Karpas-422 (cell line): ENCODE measurements around the gene SNX17. TPM values are rescaled to one million over a fixed set of nuclear protein-coding genes. Genes with fewer than 3 reads are reported as not detected.
A peak's percentile ranks its signal among the peaks of the same experiment; 100 is the strongest.

Source experiments
- DNase-seq: peaks from one replicate; pipeline ENCODE4 v3.0.0-alpha.2; 2015
- H2AFZ ChIP-seq: fragments of 200-600 bp; sonication (generic); 2 replicates; pipeline ENCODE4 v1.6.1; 2014; ENCODE audit warnings: antibody characterized with exemption, low read length, mixed read lengths
- H3K27ac ChIP-seq: fragments of 200-600 bp; sonication (generic); 2 replicates; pipeline ENCODE4 v1.5.1; 2014; ENCODE audit warnings: mild to moderate bottlenecking, low read length, moderate library complexity
- H3K27me3 ChIP-seq: fragments of 200-600 bp; sonication (generic); 2 replicates; pipeline ENCODE4 v1.6.1; 2014; ENCODE audit warnings: low read length, mixed read lengths
- H3K36me3 ChIP-seq: fragments of 200-600 bp; sonication (generic); 2 replicates; pipeline ENCODE4 v1.6.1; 2014; ENCODE audit warnings: low read length, mixed read lengths; ENCODE audit not compliant: insufficient read depth
- H3K4me1 ChIP-seq: fragments of 200-600 bp; sonication (generic); 2 replicates; pipeline ENCODE4 v1.6.1; 2014; ENCODE audit warnings: mild to moderate bottlenecking, low read length, mixed read lengths
- H3K4me2 ChIP-seq: fragments of 200-600 bp; sonication (generic); 2 replicates; pipeline ENCODE4 v1.6.1; 2014; ENCODE audit warnings: low read length, low read depth, mild to moderate bottlenecking; ENCODE audit not compliant: poor library complexity, severe bottlenecking
- H3K4me3 ChIP-seq: fragments of 200-600 bp; sonication (generic); 2 replicates; pipeline ENCODE4 v1.5.1; 2014; ENCODE audit warnings: mild to moderate bottlenecking, antibody characterized with exemption, low read length, mixed read lengths
- H3K79me2 ChIP-seq: fragments of 200-600 bp; sonication (generic); 2 replicates; pipeline ENCODE4 v1.6.1; 2014; ENCODE audit warnings: mild to moderate bottlenecking, low read length, mixed read lengths
- H3K9ac ChIP-seq: fragments of 200-600 bp; sonication (generic); 2 replicates; pipeline ENCODE4 v1.6.0; 2014; ENCODE audit warnings: low read length
- H3K9me2 ChIP-seq: fragments of 200-600 bp; sonication (generic), shearing (Covaris generic); replicated peaks from 2 replicates; pipeline ENCODE4 v1.6.0; 2014; ENCODE audit warnings: mild to moderate bottlenecking, low read length, moderate library complexity; ENCODE audit not compliant: insufficient read depth
- H3K9me3 ChIP-seq: fragments of 300-700, 200-600 bp; sonication (generic); 2 replicates; pipeline ENCODE4 v1.6.1; 2014; ENCODE audit warnings: low read length, mixed read lengths
- H4K20me1 ChIP-seq: fragments of 200-600 bp; sonication (generic); 2 replicates; pipeline ENCODE4 v1.6.1; 2014; ENCODE audit warnings: mild to moderate bottlenecking, antibody characterized with exemption, low read length, low read depth; ENCODE audit not compliant: insufficient read depth
- total RNA-seq: library from RNA; depleted of rRNA; stranded (reverse); fragments of >200 nt; shearing (Covaris generic); gene quantifications from 2 replicates; pipeline ENCODE4 v1.2.3, GENCODE V29; 2014; ENCODE audit warnings: low replicate concordance

SNX17 gene
- total RNA-seq, 1 experiment from 2014 or later, result 77.4 TPM

DNA sequence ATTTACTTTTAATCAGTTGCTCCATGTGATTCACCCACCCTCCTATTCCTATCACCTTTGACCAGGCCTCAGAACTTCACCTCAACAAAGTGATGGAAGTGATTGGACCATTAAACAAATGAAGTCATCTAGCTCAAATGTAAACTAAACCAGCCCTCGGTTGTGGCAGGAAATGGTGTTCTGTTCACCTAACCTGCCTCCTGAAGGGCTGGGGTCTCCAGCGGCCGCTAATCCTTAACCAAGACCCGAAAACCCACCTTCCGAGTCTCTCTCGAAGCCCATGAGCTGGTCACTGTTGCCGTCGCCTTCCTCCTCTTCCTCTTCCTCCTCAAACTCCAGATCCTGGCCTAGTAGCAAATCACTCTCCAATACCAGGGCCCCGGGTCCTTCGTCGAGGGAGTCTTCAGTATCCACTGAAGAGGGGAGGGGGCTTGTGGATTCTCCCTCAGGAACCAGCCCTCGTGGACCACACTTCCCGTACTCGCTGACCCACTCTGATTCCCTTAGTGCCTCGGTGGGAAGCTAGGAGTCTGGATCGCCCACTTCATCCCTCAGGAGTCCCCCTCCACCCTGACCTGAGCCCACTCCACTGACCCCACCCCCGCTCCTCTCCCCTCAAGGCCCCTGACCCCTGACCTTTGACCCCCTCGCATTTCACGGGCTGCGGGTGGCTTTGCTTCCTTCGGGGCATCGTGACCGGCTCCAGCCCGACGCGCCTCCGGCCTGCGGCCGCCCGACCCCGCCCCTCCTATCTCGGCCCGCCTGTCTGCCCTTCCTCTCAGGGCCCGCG is 9.6 kb downstream of the SNX17 start:
- DNase-seq, result no peak
- H3K27ac ChIP-seq, result peak overlapping the region; percentile 26
- no peaks in the 10 kb centered on the region for H3K9me3 ChIP-seq
- peak overlapping the region; percentile 80 for H3K9ac ChIP-seq
- no peak overlapping the region for H2AFZ ChIP-seq
- H3K4me2 ChIP-seq, result peak overlapping the region; percentile 66
- H3K4me3 ChIP-seq, result peak overlapping the region; percentile 75
- H3K4me1 ChIP-seq, result peaks cover 20% of the 10 kb centered on the region
- H3K36me3 ChIP-seq, result peaks cover 24% of the 10 kb centered on the region; the same call in 1 of the 2 replicates
- no peaks in the 10 kb centered on the region for H4K20me1 ChIP-seq
- no peaks in the 10 kb centered on the region for H3K9me2 ChIP-seq
- no peaks in the 10 kb centered on the region for H3K27me3 ChIP-seq
- H3K79me2 ChIP-seq, result no peaks in the 10 kb centered on the region

DNA sequence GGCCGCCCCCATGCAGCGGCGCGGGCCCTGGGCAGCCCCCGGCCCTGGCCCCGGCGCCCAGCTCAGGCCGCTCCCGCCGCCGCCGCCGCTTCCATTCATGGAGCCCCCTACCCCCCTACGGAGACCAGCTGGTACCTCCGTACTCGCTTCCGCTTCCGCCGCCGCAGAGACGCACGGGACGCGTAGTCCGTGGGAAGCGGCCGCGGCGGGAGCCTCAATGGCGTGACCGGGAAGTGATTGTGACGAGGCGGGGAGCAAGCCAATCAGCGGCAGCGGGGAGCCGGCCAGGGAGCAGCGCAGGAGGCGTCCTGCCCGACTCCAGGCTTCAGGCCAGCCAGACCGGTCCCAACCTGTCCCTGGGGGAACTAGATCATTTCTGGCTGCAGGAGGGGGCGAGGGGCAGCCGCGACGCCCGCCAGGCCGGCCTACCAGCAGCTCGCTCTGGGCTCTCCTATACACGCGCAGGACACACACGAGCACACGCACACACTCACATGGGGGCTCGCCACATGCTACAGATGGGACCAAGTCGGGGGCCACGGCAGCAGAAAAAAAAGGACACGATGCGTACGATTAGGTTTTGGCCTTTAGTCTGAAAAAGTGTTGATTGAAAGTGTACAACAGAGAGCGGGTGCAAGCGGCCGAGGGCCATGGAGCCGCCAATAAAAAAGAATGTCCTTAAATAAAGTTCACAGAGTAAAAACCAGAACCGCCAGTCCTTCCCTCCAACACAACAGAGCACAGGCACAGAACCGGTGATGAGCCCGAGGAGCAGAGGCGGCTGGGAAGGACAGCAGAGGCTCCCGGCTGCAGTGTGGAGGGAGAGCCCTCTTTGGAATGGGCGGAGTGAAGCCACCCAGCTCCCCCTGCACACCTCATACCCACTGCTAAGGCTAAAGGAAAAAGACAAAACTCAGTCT is 10.5 kb downstream of the SNX17 start, which contains the start of gene ZNF513:
ZNF513 (minus strand) TSS at position 109 of the 920 bp plus-strand sequence. CDS start 208 bp downstream, outside the sequence.
- Histone ChIP-seq H3K4me1 (peaks cover 20% of the 10 kb centered on the region), H3K27me3 (no peaks in the 10 kb centered on the region), H3K27ac (peak within 1 kb of the TSS; percentile 26), H3K36me3 (peaks cover 26% of the 10 kb centered on the region; the same call in 1 of the 2 replicates), H3K79me2 (no peaks in the 10 kb centered on the region), H3K9me3 (no peaks in the 10 kb centered on the region), H3K9me2 (no peaks in the 10 kb centered on the region), H2AFZ (no peak within 1 kb of the TSS), H3K4me3 (peak within 1 kb of the TSS; percentile 75), H3K4me2 (peak within 1 kb of the TSS; percentile 66), H3K9ac (peak within 1 kb of the TSS; percentile 80), H4K20me1 (no peaks in the 10 kb centered on the region)
- DNase-seq, result peak; percentile 95

DNA sequence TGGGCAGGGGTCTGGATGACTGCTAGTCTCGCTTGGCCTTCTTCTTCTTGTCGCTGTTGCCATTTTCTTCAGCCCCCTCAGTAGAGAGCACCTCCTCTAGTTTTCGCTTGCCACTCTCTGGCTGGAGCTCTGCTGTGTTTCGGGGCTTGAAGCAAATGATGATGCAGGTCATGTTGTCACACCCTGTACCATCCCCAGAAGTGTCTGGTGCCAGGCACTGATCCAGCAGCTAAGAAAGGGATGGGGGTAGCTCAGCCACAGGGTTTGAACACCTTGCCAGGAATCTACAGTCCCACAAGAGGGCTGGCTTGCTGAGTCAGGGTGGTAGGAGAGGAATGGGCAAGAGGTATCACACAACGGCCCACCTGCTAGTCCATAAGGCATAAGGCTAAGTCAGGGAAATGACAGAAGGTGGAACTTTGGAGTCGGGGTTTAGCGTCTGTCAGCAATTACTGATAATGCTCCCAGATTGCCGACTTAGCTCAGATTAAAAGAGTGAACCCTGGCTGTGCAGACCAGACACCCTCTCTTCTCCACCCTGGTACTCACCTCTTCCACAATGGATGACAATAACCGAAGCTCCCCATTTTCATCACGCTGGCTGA is 11.3 kb downstream of the SNX17 start:
- no peaks in the 10 kb centered on the region for H4K20me1 ChIP-seq
- no peak for DNase-seq
- no peaks in the 10 kb centered on the region for H3K9me3 ChIP-seq
- no peak overlapping the region for H3K9ac ChIP-seq
- no peak overlapping the region for H3K4me3 ChIP-seq
- H2AFZ ChIP-seq, result no peak overlapping the region
- no peaks in the 10 kb centered on the region for H3K27me3 ChIP-seq
- H3K9me2 ChIP-seq, result no peaks in the 10 kb centered on the region
- no peaks in the 10 kb centered on the region for H3K79me2 ChIP-seq
- no peak overlapping the region for H3K4me2 ChIP-seq
- H3K27ac ChIP-seq, result no peak overlapping the region
- H3K4me1 ChIP-seq, result peaks cover 20% of the 10 kb centered on the region
- H3K36me3 ChIP-seq, result peaks cover 29% of the 10 kb centered on the region; the same call in 1 of the 2 replicates

DNA sequence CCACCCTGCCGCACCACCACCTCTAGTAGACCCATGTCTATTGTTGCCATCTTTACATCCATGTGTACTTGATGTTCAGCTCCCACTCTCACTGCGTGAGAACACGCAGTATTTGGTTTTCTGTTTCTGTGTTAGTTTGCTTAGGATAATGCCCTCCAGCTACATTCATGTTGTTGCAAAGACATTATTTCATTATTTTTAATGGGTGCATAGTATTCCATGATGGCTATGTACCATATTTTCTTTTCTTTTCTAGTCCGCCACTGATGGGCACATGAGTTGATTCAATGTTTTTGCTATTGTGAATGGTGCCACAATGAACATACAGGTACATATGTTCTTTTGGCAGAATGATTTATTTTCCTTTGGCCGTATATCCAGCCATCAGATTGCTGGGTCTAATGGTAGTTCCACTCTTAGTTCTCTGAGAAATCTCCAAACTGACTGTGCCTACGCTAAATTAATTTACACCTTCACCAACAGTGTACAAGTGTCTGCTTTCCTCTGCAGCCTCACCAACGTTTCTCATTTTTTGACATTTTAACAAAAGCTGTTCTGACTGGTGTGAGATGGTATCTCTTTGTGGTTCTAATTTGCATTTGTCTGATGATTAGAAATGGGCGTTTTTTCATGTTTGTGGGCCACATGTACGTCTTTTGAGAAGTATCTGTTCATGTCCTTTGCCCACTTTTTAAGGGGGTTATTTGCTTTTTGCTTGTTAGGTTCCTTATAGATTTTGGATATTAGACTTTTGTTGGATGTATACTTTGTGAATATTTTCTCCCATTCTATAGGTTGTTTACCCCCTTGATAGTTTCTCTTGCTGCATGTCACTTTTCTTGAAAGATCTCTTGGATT is 20.6 kb downstream of the SNX17 start:
- no peaks in the 10 kb centered on the region for H3K27me3 ChIP-seq
- H3K4me3 ChIP-seq, result no peak overlapping the region
- H2AFZ ChIP-seq, result no peak overlapping the region
- H3K36me3 ChIP-seq, result peaks cover 5% of the 10 kb centered on the region; the same call in 1 of the 2 replicates
- peaks cover 83% of the 10 kb centered on the region for H3K79me2 ChIP-seq
- H3K4me2 ChIP-seq, result no peak overlapping the region
- H3K4me1 ChIP-seq, result no peaks in the 10 kb centered on the region
- no peak overlapping the region for H3K27ac ChIP-seq
- H4K20me1 ChIP-seq, result peaks cover 20% of the 10 kb centered on the region; the same call in 1 of the 2 replicates
- no peak overlapping the region for H3K9ac ChIP-seq
- no peaks in the 10 kb centered on the region for H3K9me2 ChIP-seq
- H3K9me3 ChIP-seq, result no peaks in the 10 kb centered on the region
- DNase-seq, result no peak

DNA sequence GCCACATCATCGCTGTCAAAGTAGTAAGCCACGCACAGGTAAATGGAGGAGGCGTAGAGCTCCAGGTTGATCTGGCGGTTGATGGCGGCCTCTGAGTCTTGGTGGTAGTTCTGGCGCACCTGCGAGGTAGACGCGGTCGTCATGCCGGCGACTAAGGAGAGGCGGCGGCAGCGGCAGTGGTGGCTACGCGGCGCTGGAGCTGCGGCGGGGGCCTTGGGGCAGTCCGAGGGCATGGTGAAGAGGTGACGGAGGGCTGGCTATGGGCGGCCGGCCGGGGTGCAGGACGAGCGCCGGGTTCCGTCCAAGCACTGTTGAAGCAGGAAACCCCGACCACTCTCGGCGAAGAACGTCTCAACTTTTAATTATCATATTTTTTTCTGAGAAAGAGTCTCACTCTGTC is 22.8 kb downstream of the SNX17 start:
- no peak overlapping the region for H3K4me2 ChIP-seq
- H3K27ac ChIP-seq, result no peak overlapping the region
- no peaks in the 10 kb centered on the region for H3K27me3 ChIP-seq
- no peaks in the 10 kb centered on the region for H3K4me1 ChIP-seq
- H3K4me3 ChIP-seq, result no peak overlapping the region
- no peak overlapping the region for H2AFZ ChIP-seq
- H3K9ac ChIP-seq, result no peak overlapping the region
- H3K79me2 ChIP-seq, result peaks cover 97% of the 10 kb centered on the region
- H3K36me3 ChIP-seq, result 0 out of 2 replicates have a peak, but pooled peaks cover 3% of the 10 kb centered on the region
- no peak for DNase-seq
- no peaks in the 10 kb centered on the region for H3K9me3 ChIP-seq
- no peaks in the 10 kb centered on the region for H3K9me2 ChIP-seq
- H4K20me1 ChIP-seq, result peaks cover 15% of the 10 kb centered on the region; the same call in 1 of the 2 replicates

DNA sequence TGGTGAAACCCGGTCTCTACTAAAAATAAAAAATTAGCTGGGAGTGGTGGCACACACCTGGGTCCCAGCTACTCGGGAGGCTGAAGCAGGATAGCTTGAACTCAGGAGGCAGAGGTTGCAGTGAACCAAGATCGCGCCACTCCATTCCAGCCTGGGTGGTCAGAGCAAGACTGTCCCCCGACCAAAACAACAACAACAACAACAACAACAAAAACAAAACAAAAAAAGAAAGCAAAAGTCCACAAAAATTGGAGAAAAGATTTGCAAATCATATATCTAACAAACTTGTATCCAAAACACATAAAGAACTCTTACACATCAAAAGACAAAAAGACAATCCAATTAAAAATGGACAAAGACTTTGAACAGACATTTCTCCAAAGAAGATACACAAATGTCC is 28.5 kb downstream of the SNX17 start:
- peaks cover 23% of the 10 kb centered on the region for H4K20me1 ChIP-seq
- no peak overlapping the region for H3K27ac ChIP-seq
- H3K79me2 ChIP-seq, result peaks cover 99% of the 10 kb centered on the region
- no peak for DNase-seq
- no peaks in the 10 kb centered on the region for H3K4me1 ChIP-seq
- no peaks in the 10 kb centered on the region for H3K9me3 ChIP-seq
- H3K4me3 ChIP-seq, result no peak overlapping the region
- peaks cover 30% of the 10 kb centered on the region for H3K36me3 ChIP-seq
- H2AFZ ChIP-seq, result no peak overlapping the region
- no peak overlapping the region for H3K4me2 ChIP-seq
- H3K9me2 ChIP-seq, result no peaks in the 10 kb centered on the region
- H3K27me3 ChIP-seq, result no peaks in the 10 kb centered on the region
- no peak overlapping the region for H3K9ac ChIP-seq

DNA sequence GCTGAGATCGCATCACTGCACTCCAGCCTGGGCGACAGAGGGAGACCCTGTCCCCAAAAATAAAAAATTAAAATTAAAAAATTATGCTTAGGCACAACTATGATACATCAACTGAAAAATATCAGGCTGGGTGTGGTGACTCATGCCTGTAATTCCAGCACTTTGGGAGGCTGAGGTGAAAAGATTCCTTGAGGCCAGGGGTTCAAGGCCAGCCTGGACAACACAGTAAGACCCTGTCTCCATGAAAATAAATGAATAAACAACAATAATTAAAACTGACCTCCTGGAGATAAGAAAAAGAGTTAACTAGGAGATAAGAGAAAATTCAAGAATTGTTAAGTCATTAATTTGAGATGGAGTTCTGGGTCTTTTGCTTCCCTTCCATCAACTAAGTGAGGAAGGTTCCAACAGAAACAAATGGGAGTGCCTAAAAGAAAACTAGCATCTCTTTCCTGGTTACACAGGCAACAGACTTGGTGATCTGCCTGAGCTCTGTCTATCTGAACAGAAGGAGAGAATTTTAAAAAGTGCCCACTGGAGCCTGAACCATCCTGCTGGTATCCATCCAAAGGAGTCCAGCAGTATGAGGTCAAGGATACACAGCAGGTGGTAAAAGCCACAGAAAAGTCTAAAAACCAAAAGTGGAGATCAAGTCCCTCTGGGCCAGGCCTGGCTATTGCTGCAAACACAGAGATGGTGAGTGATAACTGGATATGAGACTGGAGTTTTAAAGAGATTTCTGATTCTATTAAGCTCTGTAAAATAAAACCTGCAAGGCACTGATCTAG is 30.1 kb downstream of the SNX17 start:
- H3K27ac ChIP-seq, result no peak overlapping the region; the same call in 1 of the 2 replicates
- H3K4me2 ChIP-seq, result no peak overlapping the region
- H3K9me3 ChIP-seq, result no peaks in the 10 kb centered on the region
- H3K4me3 ChIP-seq, result no peak overlapping the region
- H4K20me1 ChIP-seq, result peaks cover 31% of the 10 kb centered on the region
- peaks cover 37% of the 10 kb centered on the region for H3K36me3 ChIP-seq
- no peak overlapping the region for H3K9ac ChIP-seq
- H3K79me2 ChIP-seq, result peaks cover 99% of the 10 kb centered on the region
- no peaks in the 10 kb centered on the region for H3K9me2 ChIP-seq
- H2AFZ ChIP-seq, result no peak overlapping the region
- no peaks in the 10 kb centered on the region for H3K4me1 ChIP-seq
- no peaks in the 10 kb centered on the region for H3K27me3 ChIP-seq
- DNase-seq, result no peak
